ENCODE data around the gene TRMT61A.

Gene TRMT61A

GRCh38 chr14:103545915-103546651, 17.1 kb downstream of the TRMT61A start:
- H3K4me3 ChIP-seq (ENCODE audit: low read depth, low read length): no peak overlapping the region

- H3K4me3 ChIP-seq (ENCODE audit: low read depth, low read length): no peak overlapping the region
These were observed 17.9 kb downstream of the TRMT61A start for GRCh38 chr14:103546652-103547454.

GRCh38 chr14:103547455-103547940, 18.5 kb downstream of the TRMT61A start:
- H3K4me3 ChIP-seq (ENCODE audit: low read depth, low read length): no peak overlapping the region

- no peak overlapping the region for H3K4me3 ChIP-seq (ENCODE audit: low read depth, low read length)
These were observed 19.0 kb downstream of the TRMT61A start for GRCh38 chr14:103547941-103548462.

- no peak overlapping the region for H3K4me3 ChIP-seq (ENCODE audit: low read depth, low read length)
These were observed 19.7 kb downstream of the TRMT61A start for GRCh38 chr14:103548463-103549351.

- H3K4me3 ChIP-seq (ENCODE audit: low read depth, low read length): no peak overlapping the region
These were observed 20.6 kb downstream of the TRMT61A start for GRCh38 chr14:103549361-103550311.

GRCh38 chr14:103550451-103551337, 21.7 kb downstream of the TRMT61A start:
- no peak overlapping the region for H3K4me3 ChIP-seq (ENCODE audit: low read depth, low read length)

GRCh38 chr14:103551338-103551762, 22.4 kb downstream of the TRMT61A start:
- H3K4me3 ChIP-seq (ENCODE audit: low read depth, low read length): no peak overlapping the region

- H3K4me3 ChIP-seq (ENCODE audit: low read depth, low read length): no peak overlapping the region
These were observed 23.2 kb downstream of the TRMT61A start for GRCh38 chr14:103552011-103552845.

- no peak overlapping the region for H3K4me3 ChIP-seq (ENCODE audit: low read depth, low read length)
These were observed 23.8 kb downstream of the TRMT61A start for GRCh38 chr14:103552846-103553210.

- no peak overlapping the region for H3K4me3 ChIP-seq (ENCODE audit: low read depth, low read length)
These were observed 26.8 kb downstream of the TRMT61A start for GRCh38 chr14:103555559-103556337.

GRCh38 chr14:103556946-103557758, 28.2 kb downstream of the TRMT61A start:
- H3K4me3 ChIP-seq (ENCODE audit: low read depth, low read length): no peak overlapping the region

- H3K4me3 ChIP-seq (ENCODE audit: low read depth, low read length): no peak overlapping the region
These were observed 29.3 kb downstream of the TRMT61A start for GRCh38 chr14:103558071-103558882.

- no peak overlapping the region for H3K4me3 ChIP-seq (ENCODE audit: low read depth, low read length)
These were observed 30.8 kb downstream of the TRMT61A start for GRCh38 chr14:103559766-103560165.

GRCh38 chr14:103560691-103561090, 31.7 kb downstream of the TRMT61A start:
- no peak overlapping the region for H3K4me3 ChIP-seq (ENCODE audit: low read depth, low read length)

All from iPS-11a (cell line).